Measurements from ENCODE around the gene NUDT17. TPM values are rescaled to one million over a fixed set of nuclear protein-coding genes. Genes with fewer than 3 reads are reported as not detected.

NUDT17 gene
- total and polyA plus RNA-seq, 2 experiments from 2014 or later: 9.5 to 12.0 TPM

GRCh38 chr1:145823565-145824498 lies 21.6 kb upstream of the NUDT17 start, which contains the start of the genes POLR3C and RNF115:
Gene POLR3C (plus strand): TSS chr1:145824200. CDS start chr1:145825777, 1,577 bp downstream.
Gene RNF115 (minus strand): TSS chr1:145824095. CDS start chr1:145823873, 222 bp downstream.
- H3K9me2 ChIP-seq (ENCODE audit: insufficient read depth): no peaks in the 10 kb centered on the region
- peak within 1 kb of the TSS; percentile 85 for H2AFZ ChIP-seq
- peaks cover 13% of the 10 kb centered on the region for H3F3A ChIP-seq (ENCODE audit: insufficient read depth)
- TF ChIP-seq EZH2phosphoT487 (IDR thresholded peaks at IDR 0.05; ENCODE audit: insufficient read depth, low read depth): no peak
- no peak for TF ChIP-seq EZH2 (IDR thresholded peaks at IDR 0.05; ENCODE audit: insufficient read depth, poor library complexity, severe bottlenecking)
- peaks cover 62% of the 10 kb centered on the region for H3K79me2 ChIP-seq (ENCODE audit: insufficient read depth)
- peak within 1 kb of the TSS; percentile 89 for H3K27ac ChIP-seq
- H3K4me3 ChIP-seq: peak within 1 kb of the TSS; percentile 93
- in situ Hi-C loops (cut with MboI): no loop called here
- no peaks in the 10 kb centered on the region for H3K27me3 ChIP-seq (replicated peaks; ENCODE audit: insufficient read depth)
- H3K4me2 ChIP-seq (ENCODE audit: unreplicated experiment): peak within 1 kb of the TSS; percentile 90
- peaks cover 14% of the 10 kb centered on the region for H3K4me1 ChIP-seq (ENCODE audit: insufficient read depth)
- H3K9ac ChIP-seq: peak within 1 kb of the TSS; percentile 93
- H3K36me3 ChIP-seq (ENCODE audit: low read depth): peaks cover 31% of the 10 kb centered on the region
- no peaks in the 10 kb centered on the region for H4K20me1 ChIP-seq (ENCODE audit: insufficient read depth)
- peak; percentile 96 for DNase-seq
- 2% methylated on average over 73 to 88 of the region's 89 CpGs for WGBS, 2 experiments (ENCODE audit: low coverage in 1 of 2, low lambda C conversion rate in 2 of 2, missing lambda C conversion rate in 2 of 2)
- no peaks in the 10 kb centered on the region for H3K9me3 ChIP-seq (ENCODE audit: low read depth)

- Histone ChIP-seq H3K9me3 (ENCODE audit: low read depth) (no peaks in the 10 kb centered on the region), H3K27me3 (replicated peaks; ENCODE audit: insufficient read depth) (no peaks in the 10 kb centered on the region), H3K4me2 (ENCODE audit: unreplicated experiment) (peak overlapping the region; percentile 90), H2AFZ (peak overlapping the region; percentile 85), H3F3A (ENCODE audit: insufficient read depth) (peaks cover 9% of the 10 kb centered on the region; the same call in 1 of the 2 replicates), H3K4me3 (peak overlapping the region; percentile 93), H4K20me1 (ENCODE audit: insufficient read depth) (no peaks in the 10 kb centered on the region), H3K36me3 (ENCODE audit: low read depth) (peaks cover 38% of the 10 kb centered on the region), H3K4me1 (ENCODE audit: insufficient read depth) (peaks cover 14% of the 10 kb centered on the region), H3K9me2 (ENCODE audit: insufficient read depth) (no peaks in the 10 kb centered on the region), H3K79me2 (ENCODE audit: insufficient read depth) (peaks cover 62% of the 10 kb centered on the region), H3K27ac (peak overlapping the region; percentile 89), H3K9ac (peak overlapping the region; percentile 93)
- in situ Hi-C loops (cut with MboI): no loop called here
- TF ChIP-seq EZH2phosphoT487 (IDR thresholded peaks at IDR 0.05; ENCODE audit: insufficient read depth, low read depth) (no peak), EZH2 (IDR thresholded peaks at IDR 0.05; ENCODE audit: insufficient read depth, poor library complexity, severe bottlenecking) (no peak)
- WGBS, 2 experiments (ENCODE audit: low coverage in 1 of 2, low lambda C conversion rate in 2 of 2, missing lambda C conversion rate in 2 of 2): 0 to 2% methylated on average over 7 of the region's 7 CpGs
- DNase-seq: peak; percentile 30
Measured at GRCh38 chr1:145824499-145824842, 21.0 kb upstream of the NUDT17 start.

- Histone ChIP-seq H3F3A (ENCODE audit: insufficient read depth) (peaks cover 8% of the 10 kb centered on the region; the same call in 1 of the 2 replicates), H4K20me1 (ENCODE audit: insufficient read depth) (no peaks in the 10 kb centered on the region), H2AFZ (no peak overlapping the region), H3K4me2 (ENCODE audit: unreplicated experiment) (peak overlapping the region; percentile 90), H3K4me3 (peak overlapping the region; percentile 93), H3K9ac (0 out of 2 replicates have a peak overlapping the region, but pooled peaks have one; percentile 1), H3K36me3 (ENCODE audit: low read depth) (peaks cover 51% of the 10 kb centered on the region), H3K4me1 (ENCODE audit: insufficient read depth) (peaks cover 14% of the 10 kb centered on the region), H3K79me2 (ENCODE audit: insufficient read depth) (peaks cover 57% of the 10 kb centered on the region), H3K9me2 (ENCODE audit: insufficient read depth) (no peaks in the 10 kb centered on the region), H3K27ac (no peak overlapping the region), H3K9me3 (ENCODE audit: low read depth) (no peaks in the 10 kb centered on the region), H3K27me3 (replicated peaks; ENCODE audit: insufficient read depth) (no peaks in the 10 kb centered on the region)
- DNase-seq: peak; percentile 38
- in situ Hi-C loops (cut with MboI): no loop called here
- TF ChIP-seq EZH2phosphoT487 (IDR thresholded peaks at IDR 0.05; ENCODE audit: insufficient read depth, low read depth) (no peak), EZH2 (IDR thresholded peaks at IDR 0.05; ENCODE audit: insufficient read depth, poor library complexity, severe bottlenecking) (no peak)
- 53 to 57% methylated on average over 2 of the region's 2 CpGs for WGBS, 2 experiments (ENCODE audit: low coverage in 1 of 2, low lambda C conversion rate in 2 of 2, missing lambda C conversion rate in 2 of 2)
Measured at GRCh38 chr1:145826030-145826429, 19.4 kb upstream of the NUDT17 start.

GRCh38 chr1:145827966-145828365 lies 17.5 kb upstream of the NUDT17 start:
- no peaks in the 10 kb centered on the region for H4K20me1 ChIP-seq (ENCODE audit: insufficient read depth)
- H3K79me2 ChIP-seq (ENCODE audit: insufficient read depth): peaks cover 52% of the 10 kb centered on the region
- peaks cover 8% of the 10 kb centered on the region; the same call in 1 of the 2 replicates for H3F3A ChIP-seq (ENCODE audit: insufficient read depth)
- no peaks in the 10 kb centered on the region for H3K9me2 ChIP-seq (ENCODE audit: insufficient read depth)
- H2AFZ ChIP-seq: no peak overlapping the region
- no peak overlapping the region for H3K4me2 ChIP-seq (ENCODE audit: unreplicated experiment)
- H3K27me3 ChIP-seq (replicated peaks; ENCODE audit: insufficient read depth): no peaks in the 10 kb centered on the region
- no peak for DNase-seq
- H3K36me3 ChIP-seq (ENCODE audit: low read depth): peaks cover 64% of the 10 kb centered on the region
- in situ Hi-C loops (cut with MboI): no loop called here
- peaks cover 14% of the 10 kb centered on the region for H3K4me1 ChIP-seq (ENCODE audit: insufficient read depth)
- H3K9me3 ChIP-seq (ENCODE audit: low read depth): no peaks in the 10 kb centered on the region
- no peak overlapping the region for H3K9ac ChIP-seq
- H3K4me3 ChIP-seq: no peak overlapping the region
- no peak overlapping the region for H3K27ac ChIP-seq
- no peak for TF ChIP-seq EZH2phosphoT487 (IDR thresholded peaks at IDR 0.05; ENCODE audit: insufficient read depth, low read depth)
- no peak for TF ChIP-seq EZH2 (IDR thresholded peaks at IDR 0.05; ENCODE audit: insufficient read depth, poor library complexity, severe bottlenecking)
